Measurements from ENCODE around the gene MOBP.

The MOBP gene

GRCh38 chr3:39541917-39542329, 74.4 kb downstream of the MOBP start:
- DNase-seq (ENCODE audit: low read depth): no peak

- DNase-seq (ENCODE audit: low read depth): no peak
Observed at GRCh38 chr3:39542588-39542988, 75.1 kb downstream of the MOBP start.

- no peak for DNase-seq (ENCODE audit: low read depth)
Observed at GRCh38 chr3:39548282-39548681, 80.8 kb downstream of the MOBP start.

GRCh38 chr3:39550354-39551051, 83.0 kb downstream of the MOBP start:
- DNase-seq (ENCODE audit: low read depth): no peak
